ENCODE data around the gene RBMS1. TPM values are rescaled to one million over a fixed set of nuclear protein-coding genes. Genes with fewer than 3 reads are reported as not detected.
A peak's percentile ranks its signal among the peaks of the same experiment; 100 is the strongest.

The RBMS1 gene
- total and polyA plus RNA-seq, 2 of the 13 experiments (the other 11 are each of a cell fraction or from before 2014, with no cell fraction given), result 55.5 to 110 TPM

- in situ Hi-C loops (cut with HindIII; ENCODE audit: extremely low pct_ligation_motif_present, low pct_unique_long_range_greater_than_20kb) (no loop called here), intact Hi-C loops (cut with micrococcal nuclease; ENCODE audit: unreplicated experiment) (loop anchor here (1.0 to 2.0 kb wide), 7 partner anchors 38 to 668 kb away; partner anchors contain the start of gene TANK)
- H2AFZ ChIP-seq (ENCODE audit: low read length), result no peak overlapping the region
- 0% methylated on average over 46 of the region's 66 CpGs for WGBS (ENCODE audit: low lambda C conversion rate)
- H3K36me3 ChIP-seq (replicated peaks in 1 of 2; ENCODE audit: control insufficient read depth in 1 of 2, insufficient read depth in 2 of 2, low read length in 2 of 2), result no peaks in the 10 kb centered on the region
- H4K20me1 ChIP-seq (ENCODE audit: insufficient read depth, low read length), result peaks cover 4% of the 10 kb centered on the region; the same call in 1 of the 2 replicates
- peak overlapping the region; percentile 96 for H3K9ac ChIP-seq (ENCODE audit: insufficient read depth, low read depth, low read length)
- ChIA-PET POLR2A (interaction anchor here (0.8 to 1.9 kb wide), 13 partner anchors 11 to 436 kb away, joined by 3 to 11 read pairs (median 4); no protein-coding TSS in a partner anchor), CTCF (ENCODE audit: low intra/inter-chr PET ratio, low total read pairs) (no interaction called here)
- peak overlapping the region; percentile 88 to 97 (median 95) for H3K4me3 ChIP-seq (replicated peaks in 1 of 3; ENCODE audit: insufficient read depth in 1 of 3, low read depth in 2 of 3, low read length in 3 of 3)
- ATAC-seq (peak; percentile 89), FAIRE-seq (peak; percentile 88), DNase-seq (ENCODE audit: low spot score) (peak; percentile 99)
- H3K4me1 ChIP-seq (ENCODE audit: insufficient read depth, low read length), result peaks cover 41% of the 10 kb centered on the region
- peak overlapping the region; percentile 96 for H3K27ac ChIP-seq (ENCODE audit: extremely low read length, insufficient read depth, low read length)
- H3K9me3 ChIP-seq (ENCODE audit: low read length), result no peaks in the 10 kb centered on the region
- TSS peak; percentile 92 for BruUV-seq (replicated peaks)
- peaks cover 45% of the 10 kb centered on the region for H3K79me2 ChIP-seq (ENCODE audit: insufficient read depth, low read length)
- H3K4me2 ChIP-seq (ENCODE audit: low read depth, low read length), result peak overlapping the region; percentile 91
- H3K27me3 ChIP-seq (ENCODE audit: control insufficient read depth in 1 of 2, insufficient read depth in 2 of 2, low read length in 2 of 2), result peaks cover 0 to 20% of the 10 kb centered on the region in 2 experiments; a peak in 3 of 5 replicates
- TF ChIP-seq RFX3 (CRISPR knock-in tag; IDR thresholded peaks at IDR 0.05) (no peak), ZNF530 (CRISPR knock-in tag; IDR thresholded peaks at IDR 0.05; ENCODE audit: low read depth) (no peak), ZNF652 (CRISPR knock-in tag; IDR thresholded peaks at IDR 0.05; ENCODE audit: borderline replicate concordance, low read depth) (peak; percentile 50; the same call in 1 of the 2 replicates), WIZ (CRISPR knock-in tag; IDR thresholded peaks at IDR 0.05) (peak; percentile 36; the same call in 1 of the 2 replicates), ZNF562 (CRISPR knock-in tag; IDR thresholded peaks at IDR 0.05; ENCODE audit: borderline replicate concordance) (peak; percentile 19; the same call in 1 of the 2 replicates), ZNF639 (CRISPR knock-in tag; conservative IDR thresholded peaks at IDR 0.05) (peak; percentile 9; the same call in 1 of the 2 replicates), DNMT3B (CRISPR knock-in tag; conservative IDR thresholded peaks at IDR 0.05) (peak; percentile 85; the same call in 1 of the 2 replicates), ATF7 (IDR thresholded peaks at IDR 0.05) (no peak), ATF7 (CRISPR knock-in tag; IDR thresholded peaks at IDR 0.05) (no peak), THRA (CRISPR knock-in tag; IDR thresholded peaks at IDR 0.05; ENCODE audit: borderline replicate concordance) (peak; percentile 87; the same call in 1 of the 2 replicates), NFIC (IDR thresholded peaks at IDR 0.05; ENCODE audit: low read length) (peak; percentile 84), PHF5A (CRISPR knock-in tag; IDR thresholded peaks at IDR 0.05; ENCODE audit: low read depth, unreplicated experiment) (peak; percentile 74), SCMH1 (CRISPR knock-in tag; IDR thresholded peaks at IDR 0.05; ENCODE audit: borderline replicate concordance) (no peak), ZSCAN22 (CRISPR knock-in tag; IDR thresholded peaks at IDR 0.05) (no peak), ZNF280D (CRISPR knock-in tag; IDR thresholded peaks at IDR 0.05) (peak; percentile 96), ZNF205 (CRISPR knock-in tag; IDR thresholded peaks at IDR 0.05) (peak; percentile 85), HMG20A (CRISPR knock-in tag; IDR thresholded peaks at IDR 0.05; ENCODE audit: borderline replicate concordance) (peak; percentile 87), ETV6 (CRISPR knock-in tag; conservative IDR thresholded peaks at IDR 0.05) (no peak; the same call in 1 of the 2 replicates), CHD4 (IDR thresholded peaks at IDR 0.05; ENCODE audit: borderline replicate concordance, low read length) (no peak)
Observed at GRCh38 chr2:160492401-160493226, 993 bp downstream of the RBMS1 start.

Measured in HepG2 (cell line).